OCI-LY3 (cell line): Measurements from ENCODE around the gene ZNF8.

Experiments
- EZH2phosphoT487 ChIP-seq: fragments of 200-600 bp; shearing (Covaris generic); IDR thresholded peaks from 2 replicates; pipeline ENCODE4 v1.6.1; 2018; ENCODE audit warnings: antibody characterized with exemption, mixed run types, low read depth
- TF ChIP-seq, protein P1 (sequence below): fragments of 200-600, 300-600 bp; sonication (generic); IDR thresholded peaks from 2 replicates; pipeline ENCODE4 v1.5.1; 2014; ENCODE audit warnings: antibody characterized with exemption, low read length, low read depth

DNA sequence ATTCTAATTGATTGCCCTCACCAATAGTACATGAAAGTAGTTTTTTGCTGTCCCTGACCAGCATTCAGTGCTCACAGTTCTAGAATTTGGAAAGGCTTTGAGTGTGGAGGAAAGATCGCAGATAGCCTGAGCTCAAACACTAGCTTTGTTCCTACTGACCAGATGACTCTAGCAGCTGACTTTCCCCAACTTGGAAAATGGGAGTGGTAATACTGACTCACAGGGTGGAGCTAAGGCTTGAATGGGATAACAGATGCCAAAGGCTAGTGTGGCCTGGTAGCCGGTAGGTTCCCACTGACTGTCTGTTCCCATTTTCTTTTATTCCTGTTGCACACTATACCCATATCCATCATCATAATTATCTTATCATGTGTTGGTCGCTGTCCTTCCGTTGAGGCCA is 51.7 kb downstream of the ZNF8 start:
- TF ChIP-seq, protein P1, sequence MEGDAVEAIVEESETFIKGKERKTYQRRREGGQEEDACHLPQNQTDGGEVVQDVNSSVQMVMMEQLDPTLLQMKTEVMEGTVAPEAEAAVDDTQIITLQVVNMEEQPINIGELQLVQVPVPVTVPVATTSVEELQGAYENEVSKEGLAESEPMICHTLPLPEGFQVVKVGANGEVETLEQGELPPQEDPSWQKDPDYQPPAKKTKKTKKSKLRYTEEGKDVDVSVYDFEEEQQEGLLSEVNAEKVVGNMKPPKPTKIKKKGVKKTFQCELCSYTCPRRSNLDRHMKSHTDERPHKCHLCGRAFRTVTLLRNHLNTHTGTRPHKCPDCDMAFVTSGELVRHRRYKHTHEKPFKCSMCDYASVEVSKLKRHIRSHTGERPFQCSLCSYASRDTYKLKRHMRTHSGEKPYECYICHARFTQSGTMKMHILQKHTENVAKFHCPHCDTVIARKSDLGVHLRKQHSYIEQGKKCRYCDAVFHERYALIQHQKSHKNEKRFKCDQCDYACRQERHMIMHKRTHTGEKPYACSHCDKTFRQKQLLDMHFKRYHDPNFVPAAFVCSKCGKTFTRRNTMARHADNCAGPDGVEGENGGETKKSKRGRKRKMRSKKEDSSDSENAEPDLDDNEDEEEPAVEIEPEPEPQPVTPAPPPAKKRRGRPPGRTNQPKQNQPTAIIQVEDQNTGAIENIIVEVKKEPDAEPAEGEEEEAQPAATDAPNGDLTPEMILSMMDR, result no peak
- no peak for TF ChIP-seq EZH2phosphoT487
